Measurements from ENCODE around the gene DNLZ. TPM values are rescaled to one million over a fixed set of nuclear protein-coding genes. Genes with fewer than 3 reads are reported as not detected.
A peak's percentile ranks its signal among the peaks of the same experiment; 100 is the strongest.
"Not testable (repeated sequence)": the region's sequence is repeated elsewhere in the genome, so short reads cannot be mapped to it uniquely, and the experiment has no call there.

Gene DNLZ
- polyA plus RNA-seq, 3 donors from 2014 or later, result 58.4 to 77.4 (median 61.8) TPM

DNA sequence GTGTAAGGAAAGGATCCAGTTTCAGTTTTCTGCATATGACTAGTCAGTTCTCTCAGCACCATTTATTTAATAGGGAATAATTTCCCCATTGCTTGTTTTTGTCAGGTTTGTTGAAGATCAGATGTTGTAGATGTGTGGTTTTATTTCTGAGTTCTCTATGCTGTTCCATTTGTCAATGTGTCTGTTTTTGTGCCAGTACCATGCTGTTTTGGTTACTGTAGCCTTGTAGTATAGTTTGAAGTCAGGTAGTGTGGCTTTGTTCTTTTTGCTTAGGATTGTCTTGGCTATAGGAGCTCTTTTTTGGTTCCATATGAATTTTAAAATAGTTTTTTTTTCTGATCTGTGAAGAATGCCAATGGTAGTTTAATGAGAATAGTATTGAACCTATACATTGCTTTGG, 42.6 kb downstream of the DNLZ start:
- not testable (repeated sequence) for H3K9me3 Mint-ChIP-seq, DNase-seq, H3K36me3 Mint-ChIP-seq, H3K4me3 Mint-ChIP-seq
- Mint-ChIP-seq H3K27me3 (ENCODE audit: low read depth in 3 of 3) (peaks cover 12 to 28% (median 18%) of the 10 kb centered on the region in 3 donors), H3K27ac (peak overlapping the region in 1 of 6 donors; percentile 59), H3K4me1 (peaks cover 14 to 16% of the 10 kb centered on the region in 2 donors)

DNA sequence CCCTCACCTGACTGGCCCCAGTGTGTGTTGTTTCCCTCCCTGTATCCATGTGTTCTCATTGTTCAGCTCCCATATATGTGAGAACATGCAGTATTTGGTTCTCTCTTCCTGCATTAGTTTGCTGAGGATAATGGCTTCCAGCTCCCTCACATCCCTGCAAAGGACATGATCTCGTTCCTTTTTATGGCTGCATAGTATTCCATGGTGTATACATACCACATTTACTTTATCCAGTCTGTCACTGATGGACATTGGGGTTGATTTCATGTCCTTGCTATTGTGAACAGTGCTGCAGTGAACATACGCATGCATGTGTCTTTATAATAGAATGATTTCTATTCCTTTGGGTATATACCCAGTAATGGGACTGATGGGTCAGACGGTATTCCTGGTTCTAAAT, 43.6 kb downstream of the DNLZ start:
- not testable (repeated sequence) for DNase-seq, H3K36me3 Mint-ChIP-seq, H3K4me3 Mint-ChIP-seq
- peak overlapping the region in 3 of 6 donors; percentile 37 to 60 (median 49) for H3K27ac Mint-ChIP-seq
- peaks cover 22 to 38% (median 28%) of the 10 kb centered on the region in 3 donors for H3K27me3 Mint-ChIP-seq (ENCODE audit: low read depth in 3 of 3)
- H3K4me1 Mint-ChIP-seq, result peaks cover 24 to 25% of the 10 kb centered on the region in 2 donors
- H3K9me3 Mint-ChIP-seq, result peaks cover 15 to 20% (median 17%) of the 10 kb centered on the region in 6 donors

DNA sequence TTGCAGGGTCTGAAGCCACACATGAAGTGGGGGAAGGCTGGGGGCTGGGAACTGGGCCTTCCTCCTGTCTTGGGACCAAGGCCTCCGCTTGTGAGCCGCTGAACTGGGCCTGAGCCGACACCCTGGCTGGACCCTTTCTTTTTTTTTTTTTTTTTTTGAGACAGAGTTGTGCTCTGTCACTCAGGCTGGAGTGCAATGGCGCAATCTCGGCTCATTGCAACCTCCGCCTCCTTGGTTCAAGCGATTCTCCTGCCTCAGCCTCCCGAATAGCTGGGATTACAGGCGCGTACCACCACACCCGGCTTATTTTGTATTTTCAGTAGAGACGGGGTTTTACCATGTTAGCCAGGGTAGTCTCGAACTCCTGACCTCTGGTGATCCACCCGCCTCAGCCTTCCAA, 44.3 kb downstream of the DNLZ start:
- H3K27ac Mint-ChIP-seq, H3K4me3 Mint-ChIP-seq, H3K36me3 Mint-ChIP-seq, DNase-seq: not testable (repeated sequence)
- H3K27me3 Mint-ChIP-seq (ENCODE audit: low read depth in 3 of 3), result peaks cover 29 to 45% (median 35%) of the 10 kb centered on the region in 3 donors
- peaks cover 15 to 20% (median 17%) of the 10 kb centered on the region in 6 donors for H3K9me3 Mint-ChIP-seq
- H3K4me1 Mint-ChIP-seq, result peaks cover 30 to 31% of the 10 kb centered on the region in 2 donors

DNA sequence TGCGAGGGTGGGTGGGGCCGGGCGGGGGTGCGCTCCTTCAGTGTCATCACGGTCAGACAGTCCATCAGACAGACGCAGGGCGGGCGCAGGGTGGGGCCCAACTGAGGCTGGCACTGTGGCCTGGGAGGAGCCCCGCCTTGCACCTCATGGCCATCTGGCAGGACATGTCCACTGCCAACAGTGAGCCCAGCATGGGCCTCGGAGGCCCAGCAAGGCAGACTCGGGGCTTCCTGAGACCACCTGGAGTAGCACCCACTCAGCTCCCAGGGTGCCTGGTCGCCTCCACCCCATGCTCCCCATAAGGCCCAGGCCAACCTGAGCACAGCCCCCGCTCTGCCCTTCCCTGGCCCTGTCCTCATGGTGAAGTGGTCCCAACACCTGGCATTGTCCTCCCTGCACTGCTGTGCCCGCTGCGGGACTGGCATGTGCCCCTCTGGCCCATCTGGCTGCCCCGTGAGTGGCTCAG, 44.7 kb downstream of the DNLZ start:
- H3K36me3 Mint-ChIP-seq, result peaks cover 0 to 8% (median 6%) of the 10 kb centered on the region in 3 donors
- H3K27me3 Mint-ChIP-seq (ENCODE audit: low read depth in 3 of 3), result peaks cover 31 to 41% (median 38%) of the 10 kb centered on the region in 3 donors
- peaks cover 30 to 31% of the 10 kb centered on the region in 2 donors for H3K4me1 Mint-ChIP-seq
- H3K4me3 Mint-ChIP-seq, result no peak overlapping the region
- DNase-seq, result no peak
- H3K9me3 Mint-ChIP-seq, result peaks cover 15 to 20% (median 17%) of the 10 kb centered on the region in 6 donors
- H3K27ac Mint-ChIP-seq, result no peak overlapping the region

DNA sequence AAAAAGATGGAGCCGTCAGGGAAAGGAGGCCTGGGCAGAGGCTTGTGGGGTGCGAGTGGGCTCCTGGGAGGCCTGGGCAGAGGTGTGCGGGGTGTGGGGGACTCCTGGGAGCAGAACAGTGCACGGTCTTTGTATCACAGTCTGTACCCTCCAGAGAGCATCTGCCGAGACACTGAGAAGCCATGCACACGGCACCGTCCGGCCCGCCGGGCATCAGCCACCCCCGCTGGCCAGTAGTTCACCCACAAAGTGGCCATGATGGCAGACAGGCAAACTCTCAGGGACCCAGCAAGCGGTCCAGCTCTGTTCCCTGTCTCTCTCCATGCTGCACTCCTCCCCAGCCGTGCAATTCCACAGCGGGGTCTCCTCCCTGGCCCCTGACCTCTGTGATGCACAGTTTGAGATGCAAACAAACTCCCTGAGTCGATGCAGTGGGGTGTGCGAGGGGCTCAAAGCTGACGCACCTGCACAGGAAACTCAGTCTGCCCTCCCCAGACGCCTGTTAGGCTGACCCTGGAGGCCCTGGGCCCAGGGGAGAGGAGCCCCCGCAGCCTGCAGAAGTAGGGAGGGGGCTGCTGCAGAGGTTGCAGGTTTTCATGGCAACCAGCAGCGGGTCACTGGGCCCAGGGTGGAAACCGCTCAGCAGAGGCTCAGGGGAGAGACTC, 45.3 kb downstream of the DNLZ start:
- peaks cover 15 to 20% (median 17%) of the 10 kb centered on the region in 6 donors for H3K9me3 Mint-ChIP-seq
- peaks cover 31 to 40% (median 39%) of the 10 kb centered on the region in 3 donors for H3K27me3 Mint-ChIP-seq (ENCODE audit: low read depth in 3 of 3)
- H3K4me3 Mint-ChIP-seq, result peak overlapping the region in 1 of 5 donors; percentile 38
- H3K27ac Mint-ChIP-seq, result peak overlapping the region in 4 of 6 donors; percentile 40 to 65 (median 54)
- peaks cover 0 to 8% (median 6%) of the 10 kb centered on the region in 3 donors for H3K36me3 Mint-ChIP-seq
- H3K4me1 Mint-ChIP-seq, result peaks cover 30 to 31% of the 10 kb centered on the region in 2 donors
- DNase-seq, result no peak

DNA sequence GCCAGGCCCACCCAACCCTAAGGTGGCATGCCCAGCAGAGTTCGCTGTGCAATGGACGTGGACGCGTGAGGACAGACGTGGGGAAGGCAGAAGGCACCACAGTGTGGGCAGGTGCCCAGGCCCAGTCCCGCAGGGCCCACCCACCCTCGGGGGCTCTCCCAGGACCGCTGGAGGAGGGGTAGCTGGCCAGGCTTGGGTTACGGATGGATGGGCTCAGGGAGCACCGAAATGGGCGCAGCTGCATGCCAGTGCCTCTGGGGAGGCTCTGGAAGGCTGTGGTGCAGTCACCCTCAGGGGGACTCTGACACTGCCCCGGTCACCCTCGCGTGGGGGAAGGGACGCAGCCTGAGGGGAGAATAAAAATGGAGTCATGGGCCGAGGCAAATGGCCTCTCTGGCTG, 45.8 kb downstream of the DNLZ start:
- H3K27me3 Mint-ChIP-seq (ENCODE audit: low read depth in 3 of 3), result peaks cover 31 to 44% (median 40%) of the 10 kb centered on the region in 3 donors
- peaks cover 30 to 31% of the 10 kb centered on the region in 2 donors for H3K4me1 Mint-ChIP-seq
- peaks cover 15 to 20% (median 17%) of the 10 kb centered on the region in 6 donors for H3K9me3 Mint-ChIP-seq
- no peak for DNase-seq
- peak overlapping the region in 4 of 6 donors; percentile 49 to 96 (median 62) for H3K27ac Mint-ChIP-seq
- peaks cover 0 to 8% (median 6%) of the 10 kb centered on the region in 3 donors for H3K36me3 Mint-ChIP-seq
- H3K4me3 Mint-ChIP-seq, result no peak overlapping the region

DNA sequence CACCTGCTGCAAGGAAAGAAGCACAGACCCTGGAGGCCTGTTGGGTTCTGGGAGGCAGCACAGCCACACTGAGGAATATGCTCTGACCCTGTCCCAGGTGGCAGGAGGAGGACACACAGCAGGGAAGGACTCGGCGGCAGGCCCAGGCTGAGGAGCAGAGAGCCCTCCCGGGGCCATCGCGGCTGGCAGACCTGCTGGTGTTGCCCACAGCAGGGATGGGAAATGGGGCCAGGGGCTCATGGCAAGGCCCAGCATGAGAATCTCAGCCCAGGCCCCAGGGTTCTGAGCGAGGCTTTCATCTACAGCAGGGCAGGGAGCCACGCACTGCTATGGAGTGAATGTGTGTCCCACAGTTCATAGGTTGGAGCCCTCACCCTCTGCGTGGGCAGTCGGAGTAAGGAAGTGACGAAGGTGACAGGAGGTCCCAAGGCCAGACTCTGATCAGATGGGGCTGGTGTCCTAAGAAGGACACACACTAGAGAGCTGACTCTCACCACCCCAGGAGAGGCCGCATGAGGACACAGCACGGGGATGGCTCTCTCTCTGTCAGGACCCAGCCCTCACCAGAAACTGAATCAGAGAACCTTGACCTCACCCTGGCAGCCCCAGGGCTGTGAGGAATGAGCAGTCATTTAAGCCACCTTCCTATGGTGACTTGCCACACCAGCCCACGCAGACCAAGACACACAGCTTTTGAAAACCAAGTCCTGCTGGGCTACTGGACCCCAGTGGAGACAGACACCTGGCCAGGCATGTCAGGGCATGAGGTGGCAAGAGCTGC, 46.5 kb downstream of the DNLZ start:
- Mint-ChIP-seq H3K9me3 (peaks cover 15 to 20% (median 17%) of the 10 kb centered on the region in 6 donors), H3K27me3 (ENCODE audit: low read depth in 3 of 3) (peaks cover 31 to 44% (median 40%) of the 10 kb centered on the region in 3 donors), H3K4me3 (peak overlapping the region; percentile 61 to 95 (median 79)), H3K27ac (peak overlapping the region; percentile 93 to 100 (median 95)), H3K36me3 (peaks cover 0 to 8% (median 6%) of the 10 kb centered on the region in 3 donors), H3K4me1 (peaks cover 30 to 31% of the 10 kb centered on the region in 2 donors)
- DNase-seq, result no peak

DNA sequence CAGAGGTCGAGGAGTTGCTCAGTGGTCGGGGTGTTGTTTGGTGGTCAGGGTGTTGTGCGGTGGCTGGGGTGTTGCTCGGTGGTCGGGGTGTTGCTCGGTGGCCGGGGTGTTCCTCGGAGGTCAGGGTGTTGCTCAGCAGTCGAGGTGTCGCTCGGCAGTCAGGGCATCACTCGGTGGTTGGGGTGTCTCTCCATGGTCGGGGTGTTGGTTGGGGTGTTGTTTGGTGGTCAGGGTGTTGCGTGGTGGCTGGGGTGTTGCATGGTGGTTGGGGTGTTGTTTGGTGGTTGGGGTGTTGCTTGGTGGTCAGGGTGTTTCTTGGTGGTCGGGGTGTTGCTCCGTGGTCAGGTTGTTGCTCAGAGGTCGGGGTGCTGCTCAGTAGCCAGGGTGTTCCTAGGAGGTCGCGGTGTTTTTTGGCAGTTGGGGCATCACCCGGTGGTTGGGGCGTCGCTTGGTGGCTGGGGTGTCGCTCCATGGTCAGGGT, 47.2 kb downstream of the DNLZ start:
- peak overlapping the region; percentile 93 to 100 (median 95) for H3K27ac Mint-ChIP-seq
- H3K9me3 Mint-ChIP-seq, result peaks cover 15 to 20% (median 17%) of the 10 kb centered on the region in 6 donors
- peaks cover 31 to 44% (median 40%) of the 10 kb centered on the region in 3 donors for H3K27me3 Mint-ChIP-seq (ENCODE audit: low read depth in 3 of 3)
- peak; percentile 95 to 97 (median 96) for DNase-seq
- peak overlapping the region; percentile 61 to 95 (median 79) for H3K4me3 Mint-ChIP-seq
- peaks cover 30 to 31% of the 10 kb centered on the region in 2 donors for H3K4me1 Mint-ChIP-seq
- H3K36me3 Mint-ChIP-seq, result peaks cover 0 to 8% (median 6%) of the 10 kb centered on the region in 3 donors

DNA sequence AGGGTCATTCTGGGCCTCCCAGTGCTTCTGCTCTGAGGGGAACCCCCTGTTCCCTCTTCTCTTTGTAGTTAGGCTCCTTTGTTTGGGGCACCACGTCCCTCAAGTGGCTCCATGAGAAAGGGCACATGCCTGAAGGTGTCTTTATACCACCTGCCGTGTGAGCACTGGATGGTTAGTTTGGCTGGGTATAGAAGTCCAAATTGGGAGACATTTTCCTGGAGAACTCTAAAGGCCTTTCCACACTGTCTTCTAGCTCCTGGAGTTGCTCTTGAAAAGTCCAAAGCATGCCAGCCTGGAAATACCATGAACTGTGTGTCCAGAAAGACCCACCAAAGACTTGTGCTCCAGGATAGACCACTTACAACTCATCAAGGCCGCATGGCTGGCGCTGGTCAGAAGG, 48.6 kb downstream of the DNLZ start:
- Mint-ChIP-seq H3K4me3 (peak overlapping the region; percentile 3 to 57 (median 17)), H3K9me3 (peaks cover 15 to 20% (median 17%) of the 10 kb centered on the region in 6 donors), H3K27ac (peak overlapping the region; percentile 93 to 100 (median 95))

DNA sequence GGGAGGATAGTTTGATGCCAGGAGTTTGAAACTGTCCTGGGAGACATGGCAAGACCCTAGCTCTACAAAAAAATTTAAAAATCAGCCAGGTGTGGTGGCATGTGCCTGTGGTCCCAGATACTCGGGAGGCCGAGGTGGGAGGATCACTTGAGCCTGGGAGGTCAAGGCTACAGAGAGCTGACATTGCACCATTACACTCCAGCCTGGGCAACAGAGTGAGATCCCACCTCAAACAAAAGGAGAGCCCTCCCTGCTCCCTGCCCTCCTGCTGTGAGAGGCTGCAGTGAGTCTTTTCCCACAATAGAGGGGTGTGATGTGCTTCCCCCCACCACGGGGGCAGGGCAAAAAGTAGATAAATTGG, 49.5 kb downstream of the DNLZ start:
- peak overlapping the region in 1 of 6 donors; percentile 31 for H3K27ac Mint-ChIP-seq
- H3K4me1 Mint-ChIP-seq, result peaks cover 30 to 31% of the 10 kb centered on the region in 2 donors
- peaks cover 31 to 40% (median 37%) of the 10 kb centered on the region in 3 donors for H3K27me3 Mint-ChIP-seq (ENCODE audit: low read depth in 3 of 3)
- peaks cover 0 to 8% (median 6%) of the 10 kb centered on the region in 3 donors for H3K36me3 Mint-ChIP-seq
- H3K9me3 Mint-ChIP-seq, result peaks cover 15 to 20% (median 17%) of the 10 kb centered on the region in 6 donors
- no peak for DNase-seq
- no peak overlapping the region for H3K4me3 Mint-ChIP-seq

More for the DNA sequence above, 48.6 kb downstream of the DNLZ start:
- H3K27me3 Mint-ChIP-seq (ENCODE audit: low read depth in 3 of 3), result peaks cover 31 to 43% (median 37%) of the 10 kb centered on the region in 3 donors
- peaks cover 30 to 31% of the 10 kb centered on the region in 2 donors for H3K4me1 Mint-ChIP-seq
- H3K36me3 Mint-ChIP-seq, result peaks cover 0 to 8% (median 6%) of the 10 kb centered on the region in 3 donors
- no peak for DNase-seq

DNA sequence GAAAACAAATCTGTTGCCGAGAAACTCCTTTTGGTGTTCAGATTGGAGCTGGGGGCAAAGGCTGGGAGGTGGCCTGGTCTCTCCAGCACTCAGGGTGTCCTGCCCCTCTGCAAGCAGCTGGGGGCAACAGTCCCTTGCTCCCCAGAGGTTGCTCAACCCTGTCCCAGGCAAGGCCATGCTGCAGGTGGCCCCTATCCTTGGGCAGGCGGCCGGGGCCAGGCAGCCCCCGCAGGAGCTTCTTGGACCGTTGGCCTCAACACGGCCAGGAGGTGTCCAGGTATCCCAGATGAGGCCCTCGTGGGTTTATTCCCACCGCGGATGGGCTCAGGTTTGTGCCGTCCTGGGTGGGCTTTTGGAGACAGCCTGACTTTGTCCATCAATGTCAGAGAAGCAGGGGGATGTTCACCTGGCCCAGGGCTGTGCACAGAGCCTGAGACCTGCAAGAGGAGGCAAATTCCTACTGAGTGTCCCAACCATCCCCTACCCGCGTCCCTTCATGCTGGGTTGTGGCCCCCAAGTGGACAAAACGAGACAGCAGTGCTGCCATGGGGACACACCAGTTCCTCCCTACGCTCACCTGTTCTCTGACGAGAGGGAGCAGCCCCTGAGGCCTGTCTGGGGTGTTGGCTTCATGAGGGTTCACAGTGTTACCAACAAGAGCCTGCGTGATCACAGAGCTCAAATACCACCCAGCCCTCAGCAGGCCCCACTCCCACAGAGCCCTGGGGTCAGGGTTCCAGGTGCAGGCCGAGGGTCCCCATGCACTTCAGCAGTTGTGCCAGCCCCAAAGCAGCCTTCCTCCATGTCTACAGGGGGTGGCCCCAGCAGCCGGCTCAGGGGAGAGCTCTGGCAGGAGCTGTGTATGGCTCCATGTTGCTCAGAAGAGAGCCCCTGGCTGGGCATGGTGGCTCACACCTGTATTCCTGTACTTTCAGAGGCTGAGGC, 50.2 kb downstream of the DNLZ start:
- H3K4me3 Mint-ChIP-seq, result no peak overlapping the region
- peak overlapping the region in 1 of 6 donors; percentile 31 for H3K27ac Mint-ChIP-seq
- H3K27me3 Mint-ChIP-seq (ENCODE audit: low read depth in 3 of 3), result peaks cover 31 to 40% (median 36%) of the 10 kb centered on the region in 3 donors
- H3K4me1 Mint-ChIP-seq, result peaks cover 30 to 31% of the 10 kb centered on the region in 2 donors
- DNase-seq, result no peak
- peaks cover 0 to 8% (median 6%) of the 10 kb centered on the region in 3 donors for H3K36me3 Mint-ChIP-seq
- H3K9me3 Mint-ChIP-seq, result peaks cover 15 to 20% (median 17%) of the 10 kb centered on the region in 6 donors

DNA sequence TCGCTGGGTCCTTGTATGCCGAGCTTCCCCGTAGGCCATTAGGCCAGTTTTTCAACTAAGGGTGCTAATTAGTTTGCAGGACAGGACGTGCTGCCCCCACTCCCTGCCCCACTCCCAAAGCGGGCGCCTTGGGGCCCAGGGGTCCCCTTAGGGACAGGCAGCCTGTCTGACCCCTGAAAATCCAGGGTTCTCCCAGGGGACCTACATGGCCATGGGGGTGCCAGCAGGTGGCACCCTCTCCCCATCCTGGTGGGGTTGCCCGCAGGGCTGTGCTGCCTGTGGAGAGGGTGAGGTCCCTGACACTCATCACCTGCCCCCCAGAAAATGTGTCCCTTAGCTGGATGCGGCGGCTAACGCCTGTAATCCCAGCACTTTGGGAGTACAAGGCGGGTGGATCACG, 51.1 kb downstream of the DNLZ start:
- Mint-ChIP-seq H3K4me1 (peaks cover 30% of the 10 kb centered on the region in 2 donors), H3K36me3 (peaks cover 0 to 8% (median 6%) of the 10 kb centered on the region in 3 donors), H3K27ac (no peak overlapping the region), H3K9me3 (peaks cover 15 to 20% (median 17%) of the 10 kb centered on the region in 6 donors), H3K4me3 (no peak overlapping the region), H3K27me3 (ENCODE audit: low read depth in 3 of 3) (peaks cover 27 to 40% (median 29%) of the 10 kb centered on the region in 3 donors)
- DNase-seq, result peak in 1 of 3 donors; percentile 20
